ENCODE measurements around the gene RICTOR. TPM values are rescaled to one million over a fixed set of nuclear protein-coding genes. Genes with fewer than 3 reads are reported as not detected.

The RICTOR gene
- total RNA-seq, 1 experiment from 2014 or later, result 21.7 TPM

GRCh38 chr5:38978036-38978435 is 96.2 kb downstream of the RICTOR start:
- no peaks in the 10 kb centered on the region; the same call in 1 of the 2 replicates for H4K20me1 ChIP-seq (ENCODE audit: insufficient read depth)
- no peak for DNase-seq (ENCODE audit: low read depth, low spot score)
- no peak overlapping the region for H3K4me3 ChIP-seq (replicated peaks in 1 of 2; ENCODE audit: low read depth in 1 of 2, low read length in 2 of 2)
- intact Hi-C loops (cut with micrococcal nuclease), result no loop called here
- H3K9me3 ChIP-seq (ENCODE audit: control insufficient read depth in 1 of 2, insufficient read depth in 1 of 2, low read depth in 1 of 2, low read length in 2 of 2), result no peaks in the 10 kb centered on the region
- H3K79me2 ChIP-seq (ENCODE audit: insufficient read depth, low read length), result no peaks in the 10 kb centered on the region
- no peaks in the 10 kb centered on the region for H3K9me2 ChIP-seq (ENCODE audit: insufficient read depth)
- no peak overlapping the region for H2AFZ ChIP-seq (ENCODE audit: low read depth, low read length, poor library complexity, severe bottlenecking)
- RAD21 ChIA-PET (ENCODE audit: low non-redundant PET in 1 of 2, low total read pairs in 2 of 2, uncharacterized antibody in 2 of 2, unreplicated experiment in 2 of 2), result no interaction called here
- no peaks in the 10 kb centered on the region for H3K27me3 ChIP-seq (ENCODE audit: insufficient read depth, low read length)
- no TSS peak for BruUV-seq (replicated peaks)
- ATAC-seq, result no peak
- no peaks in the 10 kb centered on the region for H3K36me3 ChIP-seq (ENCODE audit: control insufficient read depth in 1 of 2, insufficient read depth in 2 of 2, low read length in 2 of 2)
- no peak overlapping the region for H3K9ac ChIP-seq (ENCODE audit: low read length)
- no peak overlapping the region for H3K27ac ChIP-seq (ENCODE audit: low read depth, low read length)
- CTCF ChIA-PET, result no interaction called here
- TF ChIP-seq MAX (IDR thresholded peaks at IDR 0.05) (no peak), POLR2A (IDR thresholded peaks at IDR 0.05; ENCODE audit: borderline replicate concordance, extremely low read depth, insufficient read depth, insufficient read length) (no peak), ATF3 (IDR thresholded peaks at IDR 0.05) (no peak)
- POLR2A ChIA-PET, result no interaction called here
- peaks cover 0 to 7% of the 10 kb centered on the region in 2 experiments; a peak in 2 of 4 replicates for H3K4me1 ChIP-seq (ENCODE audit: control insufficient read depth in 1 of 2, insufficient read depth in 2 of 2, low read length in 2 of 2)
- H3K4me2 ChIP-seq (ENCODE audit: low read length), result no peak overlapping the region

GRCh38 chr5:38968665-38969064 is 105.5 kb downstream of the RICTOR start:
- H3K27ac ChIP-seq (ENCODE audit: low read depth, low read length), result no peak overlapping the region
- H4K20me1 ChIP-seq (ENCODE audit: insufficient read depth), result no peaks in the 10 kb centered on the region; the same call in 1 of the 2 replicates
- ATAC-seq (no peak; the same call in 1 of the 2 replicates), DNase-seq (ENCODE audit: low read depth, low spot score) (no peak)
- intact Hi-C loops (cut with micrococcal nuclease), result no loop called here
- no peak overlapping the region for H2AFZ ChIP-seq (ENCODE audit: low read depth, low read length, poor library complexity, severe bottlenecking)
- no peak for TF ChIP-seq CBX3 (IDR thresholded peaks at IDR 0.05; ENCODE audit: low read depth)
- H3K9me3 ChIP-seq (ENCODE audit: control insufficient read depth in 1 of 2, insufficient read depth in 1 of 2, low read depth in 1 of 2, low read length in 2 of 2), result no peaks in the 10 kb centered on the region
- H3K79me2 ChIP-seq (ENCODE audit: insufficient read depth, low read length), result no peaks in the 10 kb centered on the region
- H3K4me2 ChIP-seq (ENCODE audit: low read length), result no peak overlapping the region
- RAD21 ChIA-PET (ENCODE audit: low non-redundant PET in 1 of 2, low total read pairs in 2 of 2, uncharacterized antibody in 2 of 2, unreplicated experiment in 2 of 2), result no interaction called here
- BruUV-seq (replicated peaks), result no TSS peak
- H3K36me3 ChIP-seq (ENCODE audit: control insufficient read depth in 1 of 2, insufficient read depth in 2 of 2, low read length in 2 of 2), result peaks cover 4% of the 10 kb centered on the region in 2 experiments; a peak in 1 of 4 replicates
- H3K9ac ChIP-seq (ENCODE audit: low read length), result no peak overlapping the region
- no peaks in the 10 kb centered on the region for H3K4me1 ChIP-seq (ENCODE audit: control insufficient read depth in 1 of 2, insufficient read depth in 2 of 2, low read length in 2 of 2)
- POLR2A ChIA-PET, result no interaction called here
- H3K27me3 ChIP-seq (ENCODE audit: insufficient read depth, low read length), result no peaks in the 10 kb centered on the region
- H3K4me3 ChIP-seq (replicated peaks in 1 of 2; ENCODE audit: low read depth in 1 of 2, low read length in 2 of 2), result no peak overlapping the region
- no peaks in the 10 kb centered on the region for H3K9me2 ChIP-seq (ENCODE audit: insufficient read depth)
- CTCF ChIA-PET, result interaction anchor here (0.8 kb wide), 1 partner anchor 111 kb away, joined by 3 read pairs; no protein-coding TSS in a partner anchor
